ENCODE results near the gene SPEG.

GRCh38 chr2:219533930-219534661, 99.5 kb downstream of the SPEG start:
- TF ChIP-seq ZNF512 (CRISPR knock-in tag; IDR thresholded peaks at IDR 0.05; ENCODE audit: borderline replicate concordance) (no peak), SOX15 (CRISPR knock-in tag; IDR thresholded peaks at IDR 0.05) (no peak), ELF4 (CRISPR knock-in tag; IDR thresholded peaks at IDR 0.05; ENCODE audit: low read depth) (no peak), CTCF (IDR thresholded peaks at IDR 0.05) (no peak), RELA (CRISPR knock-in tag; IDR thresholded peaks at IDR 0.05; ENCODE audit: borderline replicate concordance) (no peak)
